NCI-H2196 (cell line): Measurements from ENCODE around the gene RAB34.
"Not testable (repeated sequence)": the region's sequence is repeated elsewhere in the genome, so short reads cannot be mapped to it uniquely, and the experiment has no call there.

Source experiments
- DNase-seq: peaks from one replicate; lab custom pipeline; 2025; ENCODE audit not compliant: unreplicated experiment; lab: John Stamatoyannopoulos, UW

The RAB34 gene

DNA sequence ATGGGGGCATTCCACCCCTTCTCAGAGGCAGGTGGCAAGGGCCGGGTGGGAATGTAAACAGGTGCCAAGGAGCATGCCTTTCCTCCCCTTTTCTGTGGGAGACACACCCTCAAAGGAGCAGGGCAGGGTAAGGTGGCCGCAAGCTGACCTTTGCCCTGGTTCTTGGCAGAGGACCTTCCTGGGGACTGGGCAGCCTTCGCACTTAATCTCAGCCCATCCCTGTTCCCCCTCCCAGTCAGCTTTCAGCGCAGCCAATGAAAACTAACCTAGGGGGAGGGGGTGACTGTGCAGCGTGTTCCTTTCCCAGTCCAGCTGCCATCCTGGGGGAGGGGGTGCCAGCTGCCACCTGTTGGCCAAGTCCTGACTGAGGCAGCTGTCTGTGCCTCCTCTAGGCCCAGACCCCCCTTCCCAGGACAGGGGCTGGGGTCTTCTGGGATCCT is 29.0 kb upstream of the RAB34 start:
- peak; percentile 76 for DNase-seq

DNA sequence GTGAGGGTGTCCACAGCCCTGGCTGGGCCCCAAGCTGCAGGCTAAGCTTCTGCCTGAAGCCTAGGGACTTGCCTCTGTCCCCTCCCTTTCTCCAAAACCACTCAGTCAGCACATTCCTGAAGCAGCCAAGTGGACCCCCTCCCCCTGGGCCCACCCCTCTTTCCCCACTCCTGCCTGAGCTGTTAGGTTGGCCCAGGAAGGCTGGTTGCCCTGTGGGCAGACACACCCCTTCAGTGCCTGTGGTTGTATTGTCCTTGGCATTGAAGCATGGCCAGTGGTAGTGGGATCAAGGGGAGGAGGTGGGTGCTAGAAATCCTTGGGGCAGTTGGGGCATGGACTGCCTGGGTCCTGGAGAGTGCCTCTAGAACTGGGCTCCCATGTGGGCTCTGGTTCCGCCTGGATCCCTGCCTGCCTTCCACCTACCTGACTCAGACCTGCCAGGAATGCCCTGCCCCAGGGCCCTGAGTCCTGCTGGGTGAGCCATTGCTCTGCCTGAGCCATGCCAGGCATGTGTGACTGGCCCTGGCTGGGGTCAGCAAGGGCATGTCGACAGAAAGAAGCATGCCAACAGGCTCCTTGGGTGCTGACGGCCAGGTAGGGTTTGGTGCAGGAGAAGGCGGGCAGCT is 28.2 kb upstream of the RAB34 start:
- no peak for DNase-seq

DNA sequence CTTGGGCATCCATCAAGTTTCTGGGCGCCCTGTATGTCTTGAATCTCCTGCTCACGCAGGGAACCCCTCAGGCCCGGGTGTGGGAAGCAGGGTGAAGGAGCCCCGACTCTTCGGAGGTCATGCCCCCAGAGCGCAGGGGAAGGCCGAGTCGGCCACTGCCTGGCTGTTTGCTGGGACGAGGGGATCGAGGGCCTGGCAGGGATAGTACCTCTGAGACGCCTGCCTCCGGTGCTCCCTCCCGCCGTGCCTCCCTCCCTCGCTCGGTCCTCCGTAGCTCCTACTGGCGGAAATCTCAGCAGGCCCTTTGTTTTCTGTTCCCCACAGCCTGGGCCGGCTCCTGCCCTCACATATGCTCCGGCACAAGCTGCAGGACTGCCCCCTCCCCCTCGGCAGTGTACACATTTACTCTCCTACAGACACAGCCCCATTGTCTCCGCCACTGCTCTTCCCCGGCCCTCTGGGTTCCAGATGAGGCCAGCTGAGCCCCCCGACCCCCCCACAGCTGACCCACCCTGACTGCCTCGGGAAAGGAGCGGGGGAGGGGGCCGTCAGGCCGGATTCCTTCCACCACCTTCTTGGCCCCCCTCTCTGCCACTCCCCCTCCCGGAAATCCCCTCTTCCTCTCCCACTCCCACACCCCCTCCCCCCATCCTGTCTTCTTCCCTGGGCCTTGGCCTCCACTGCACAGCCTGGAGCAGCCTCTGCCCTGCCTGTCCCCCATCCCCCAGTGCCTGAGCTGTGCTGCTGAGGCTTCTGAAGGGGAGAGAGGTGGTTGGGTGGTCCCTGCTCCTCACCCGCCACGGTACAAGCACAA is 27.5 kb upstream of the RAB34 start:
- DNase-seq, result no peak

DNA sequence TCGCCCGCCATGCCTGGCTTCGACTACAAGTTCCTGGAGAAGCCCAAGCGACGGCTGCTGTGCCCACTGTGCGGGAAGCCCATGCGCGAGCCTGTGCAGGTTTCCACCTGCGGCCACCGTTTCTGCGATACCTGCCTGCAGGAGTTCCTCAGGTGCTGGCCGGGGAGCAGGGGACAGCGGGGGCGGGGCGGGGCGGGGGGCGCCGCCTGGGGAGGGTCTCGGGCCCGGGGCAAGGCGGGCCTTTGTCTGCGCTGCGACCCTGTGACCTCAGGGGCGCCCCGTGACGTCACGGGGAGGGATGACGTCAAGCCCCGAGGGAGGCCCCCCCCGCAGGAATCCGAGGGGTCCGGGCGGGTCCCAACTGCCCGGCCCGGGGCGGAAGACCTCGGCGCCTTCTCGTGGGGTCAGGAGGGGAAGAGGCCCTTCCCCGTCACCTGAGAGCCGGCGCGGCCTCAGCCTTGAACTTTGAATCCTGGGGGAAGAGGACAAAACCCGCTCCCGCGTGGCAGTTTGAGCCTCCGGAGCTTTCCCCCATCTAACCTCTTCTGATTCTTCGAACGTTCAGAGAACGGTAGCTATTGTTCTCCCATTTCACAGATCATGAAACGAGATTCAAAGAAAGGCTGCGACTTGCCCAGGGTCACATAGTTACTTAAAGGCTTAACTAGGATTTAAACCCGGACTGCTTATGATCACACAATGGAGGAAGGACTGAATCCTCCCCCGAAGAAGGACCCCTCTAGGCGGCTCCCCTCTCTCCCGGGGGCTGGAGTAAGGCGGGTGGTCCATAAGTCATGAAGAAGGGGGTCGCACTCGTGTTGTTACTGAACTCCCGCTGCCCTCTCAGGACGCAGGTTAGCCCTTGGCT is 26.7 kb upstream of the RAB34 start:
- DNase-seq, result peak; percentile 17

DNA sequence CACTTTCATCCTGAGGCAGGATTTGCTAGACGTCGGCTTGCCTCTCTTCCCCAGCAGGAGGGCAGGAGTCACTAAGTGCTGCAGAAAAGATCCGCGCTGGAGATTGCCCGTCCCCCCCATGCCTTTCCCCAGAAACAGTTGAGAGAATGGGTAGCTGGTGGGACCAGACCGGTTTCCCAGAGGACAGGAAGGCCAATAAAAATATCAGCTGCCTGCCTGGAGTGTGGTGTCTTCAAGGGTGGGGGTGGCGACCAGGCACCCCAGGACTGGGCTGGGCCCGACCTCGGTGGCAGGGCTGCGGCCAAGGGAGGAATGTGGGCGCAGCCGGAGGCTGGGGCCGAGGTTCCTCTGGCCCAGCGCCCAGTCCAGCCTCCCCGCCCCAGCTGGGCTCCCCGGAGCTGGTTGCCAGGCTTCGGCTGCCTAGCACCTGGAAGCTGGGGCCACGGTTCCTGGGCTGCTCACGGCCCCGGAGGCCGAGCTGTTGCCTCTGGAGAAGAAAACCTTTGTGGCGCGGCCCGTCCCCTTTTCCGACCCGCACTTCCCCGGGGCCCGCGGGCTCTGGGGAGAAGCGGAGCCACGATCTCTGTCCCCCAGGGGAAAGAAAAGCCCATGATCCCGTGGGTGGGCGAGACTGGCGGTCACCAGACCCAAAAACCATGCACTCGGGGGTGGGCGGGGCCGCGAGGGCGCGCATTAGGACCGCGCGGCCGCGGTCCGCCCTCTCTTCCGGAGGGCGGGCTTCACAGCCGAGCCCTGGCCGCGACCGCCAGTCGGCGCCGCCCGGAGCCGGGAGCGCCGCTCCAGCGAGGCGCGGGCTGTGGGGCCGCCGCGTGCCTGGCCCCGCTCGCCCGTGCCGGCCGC is 25.8 kb upstream of the RAB34 start, which contains the start of gene TRAF4:
Gene TRAF4, plus strand, starts transcription at position 769 of the 861 bp plus-strand sequence. CDS start 102 bp downstream, outside the sequence.
- DNase-seq, result peak; percentile 69

DNA sequence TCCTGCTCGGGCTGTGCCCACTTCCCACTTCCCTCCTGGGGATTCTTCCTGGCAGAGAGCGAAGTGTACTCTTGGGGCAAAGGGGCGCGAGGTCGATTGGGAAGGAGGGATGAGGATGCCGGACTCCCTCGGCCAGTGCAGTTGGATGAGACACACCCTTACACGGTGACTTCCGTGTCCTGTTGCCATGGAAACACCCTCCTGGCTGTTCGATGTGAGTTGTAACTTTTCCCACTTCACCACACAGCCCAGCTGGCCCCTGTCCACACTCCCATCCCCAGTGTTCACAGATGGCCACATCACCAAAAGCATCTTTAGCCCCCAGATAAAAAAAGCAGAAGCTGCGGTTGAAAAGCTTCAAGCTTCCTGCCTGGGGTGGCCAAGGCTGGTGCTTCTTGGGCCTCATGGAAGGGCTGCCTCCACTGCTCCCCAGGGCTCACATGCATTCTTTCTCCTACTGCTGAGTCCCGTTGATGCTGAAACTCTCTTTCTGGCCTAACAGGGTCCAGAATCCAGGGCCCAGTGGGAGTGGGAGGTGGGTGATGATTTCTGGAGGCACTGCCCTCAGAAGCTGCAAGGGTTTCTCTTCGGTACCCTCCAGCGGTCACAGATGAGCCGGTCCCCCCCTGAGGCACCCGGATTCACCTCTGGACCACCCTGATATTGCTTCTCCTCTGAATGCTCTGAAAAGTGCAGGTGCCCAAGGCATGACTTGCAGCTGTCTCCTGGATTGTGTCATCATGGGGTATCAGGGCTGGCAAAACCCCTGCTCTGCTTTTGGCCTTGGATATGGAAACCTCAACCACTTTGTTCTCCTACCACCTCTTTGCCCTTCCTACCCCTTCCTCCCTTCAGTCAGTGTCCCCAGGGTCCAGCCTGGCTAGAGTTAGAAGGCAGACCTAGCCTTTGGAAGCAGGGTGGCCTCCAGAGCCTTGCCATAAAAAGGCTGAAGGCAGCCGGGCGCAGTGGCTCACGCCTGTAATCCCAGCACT is 24.0 kb upstream of the RAB34 start:
- DNase-seq, result no peak

DNA sequence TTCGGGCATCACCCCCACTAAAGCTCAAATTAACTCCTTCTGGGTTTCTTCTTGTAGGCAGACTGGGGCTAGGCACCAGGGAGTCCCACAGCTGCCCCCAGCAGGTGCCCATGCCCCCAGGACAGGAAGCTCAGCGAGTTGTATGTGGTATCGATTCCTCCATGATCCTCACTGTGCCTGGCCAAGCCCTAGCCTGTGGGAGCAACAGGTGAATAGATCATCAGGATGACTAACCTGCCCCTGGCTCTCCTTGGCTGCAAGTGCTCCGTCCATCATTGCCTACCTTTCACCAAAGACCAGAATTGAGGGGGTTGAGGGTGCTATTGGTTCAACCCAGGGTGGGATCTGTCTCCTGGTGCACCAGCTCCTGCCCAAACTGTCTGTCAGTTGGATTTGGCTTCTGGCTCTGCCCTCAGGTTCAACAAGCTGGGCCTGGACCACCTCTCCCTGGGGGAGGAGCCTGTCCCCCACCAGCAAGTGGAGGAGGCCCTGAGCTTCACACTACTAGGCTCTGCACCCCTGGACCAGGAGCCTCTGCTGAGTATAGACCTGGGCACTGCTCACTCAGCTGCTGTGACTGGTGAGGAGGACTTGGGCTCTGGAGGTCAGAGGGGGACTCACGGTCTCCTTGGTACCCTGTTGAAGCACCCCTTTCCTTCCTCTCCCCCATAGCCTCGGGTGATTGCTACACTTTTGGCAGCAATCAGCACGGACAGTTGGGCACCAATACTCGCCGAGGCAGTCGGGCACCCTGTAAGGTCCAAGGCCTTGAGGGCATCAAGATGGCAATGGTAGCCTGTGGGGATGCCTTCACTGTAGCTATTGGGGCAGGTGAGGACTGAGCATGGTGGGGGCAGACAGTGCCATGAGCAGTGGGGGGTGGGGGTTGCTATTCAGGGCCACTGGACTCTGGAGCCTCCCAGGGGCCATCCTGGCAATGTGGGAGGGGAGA is 23.0 kb upstream of the RAB34 start:
- no peak for DNase-seq

DNA sequence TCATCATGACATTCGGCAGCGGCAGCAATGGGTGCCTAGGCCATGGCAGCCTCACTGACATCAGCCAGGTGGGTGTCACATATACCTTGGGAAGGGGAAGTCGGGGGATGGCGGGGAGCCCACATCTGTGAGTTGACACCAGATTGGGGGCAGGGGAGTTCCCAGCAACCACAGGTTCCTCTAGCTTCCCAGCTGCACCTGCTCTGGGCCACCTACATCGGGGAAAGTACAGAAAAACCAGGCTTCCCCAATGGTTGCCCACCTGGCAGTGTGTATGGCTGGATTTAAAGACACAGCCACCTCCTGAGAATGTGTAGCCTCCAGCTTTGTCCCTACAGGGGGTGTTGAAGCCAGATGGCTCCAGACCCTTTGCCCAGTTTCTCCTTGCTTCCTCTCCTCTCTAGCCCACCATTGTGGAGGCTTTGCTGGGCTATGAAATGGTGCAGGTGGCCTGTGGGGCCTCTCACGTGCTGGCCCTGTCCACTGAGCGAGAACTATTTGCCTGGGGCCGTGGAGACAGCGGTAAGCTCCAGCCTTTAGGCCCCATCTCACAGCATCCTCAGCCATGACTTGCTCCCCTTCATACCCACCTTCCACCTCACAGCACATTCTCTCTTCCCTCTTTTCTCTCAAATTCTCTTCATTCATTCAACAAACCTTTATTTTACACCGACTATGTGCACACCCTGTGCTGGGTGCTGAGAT is 21.2 kb upstream of the RAB34 start:
- no peak for DNase-seq

DNA sequence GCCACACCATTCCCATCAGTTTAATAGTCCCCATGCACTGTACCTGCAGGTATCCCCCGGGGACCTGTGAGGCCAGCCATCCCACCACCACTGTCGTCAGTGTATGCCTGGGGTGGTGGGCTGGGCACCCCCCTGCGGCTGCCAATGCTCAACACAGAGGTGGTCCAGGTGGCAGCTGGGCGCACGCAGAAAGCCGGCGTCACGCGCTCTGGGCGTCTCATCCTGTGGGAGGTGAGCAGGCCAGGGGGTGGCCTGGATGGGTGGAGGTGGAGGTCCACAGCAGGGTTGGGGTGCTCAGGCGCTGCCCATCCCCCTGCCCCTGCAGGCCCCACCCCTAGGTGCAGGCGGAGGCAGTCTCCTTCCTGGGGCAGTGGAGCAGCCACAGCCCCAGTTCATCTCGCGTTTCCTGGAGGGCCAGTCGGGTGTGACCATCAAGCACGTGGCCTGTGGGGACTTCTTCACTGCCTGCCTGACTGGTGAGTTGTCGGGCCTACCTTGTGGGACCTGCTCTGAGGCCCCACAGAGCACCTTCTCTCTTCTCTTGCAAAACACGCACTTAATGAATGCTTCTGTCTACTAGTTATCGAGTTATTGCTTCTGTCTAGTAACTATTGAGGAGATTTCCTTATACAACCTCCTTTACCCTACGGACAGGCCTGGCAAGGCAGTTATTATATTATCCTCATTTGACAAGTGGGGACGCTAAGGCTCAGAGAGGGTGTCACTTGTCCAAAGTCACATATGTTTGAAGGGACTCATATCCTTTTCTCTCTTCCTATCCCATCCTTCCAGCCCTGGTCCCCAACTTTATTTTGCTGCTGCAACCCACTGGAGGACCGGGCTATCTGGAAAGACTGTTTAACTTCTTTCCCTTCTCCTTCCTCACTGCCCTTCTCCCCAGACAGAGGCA is 20.4 kb upstream of the RAB34 start:
- no peak for DNase-seq

DNA sequence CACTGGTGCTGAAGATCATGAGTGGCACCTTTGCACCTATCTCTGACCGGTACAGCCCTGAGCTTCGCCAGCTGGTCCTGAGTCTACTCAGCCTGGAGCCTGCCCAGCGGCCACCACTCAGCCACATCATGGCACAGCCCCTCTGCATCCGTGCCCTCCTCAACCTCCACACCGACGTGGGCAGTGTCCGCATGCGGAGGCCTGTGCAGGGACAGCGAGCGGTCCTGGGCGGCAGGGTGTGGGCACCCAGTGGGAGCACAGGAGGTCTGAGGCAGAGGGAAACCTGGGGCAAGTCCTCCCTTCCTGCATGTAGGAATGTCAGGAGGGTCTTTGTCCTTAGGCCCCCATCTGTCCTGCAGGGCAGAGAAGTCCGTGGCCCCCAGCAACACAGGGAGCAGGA is 19.6 kb upstream of the RAB34 start:
- no peak for DNase-seq

DNA sequence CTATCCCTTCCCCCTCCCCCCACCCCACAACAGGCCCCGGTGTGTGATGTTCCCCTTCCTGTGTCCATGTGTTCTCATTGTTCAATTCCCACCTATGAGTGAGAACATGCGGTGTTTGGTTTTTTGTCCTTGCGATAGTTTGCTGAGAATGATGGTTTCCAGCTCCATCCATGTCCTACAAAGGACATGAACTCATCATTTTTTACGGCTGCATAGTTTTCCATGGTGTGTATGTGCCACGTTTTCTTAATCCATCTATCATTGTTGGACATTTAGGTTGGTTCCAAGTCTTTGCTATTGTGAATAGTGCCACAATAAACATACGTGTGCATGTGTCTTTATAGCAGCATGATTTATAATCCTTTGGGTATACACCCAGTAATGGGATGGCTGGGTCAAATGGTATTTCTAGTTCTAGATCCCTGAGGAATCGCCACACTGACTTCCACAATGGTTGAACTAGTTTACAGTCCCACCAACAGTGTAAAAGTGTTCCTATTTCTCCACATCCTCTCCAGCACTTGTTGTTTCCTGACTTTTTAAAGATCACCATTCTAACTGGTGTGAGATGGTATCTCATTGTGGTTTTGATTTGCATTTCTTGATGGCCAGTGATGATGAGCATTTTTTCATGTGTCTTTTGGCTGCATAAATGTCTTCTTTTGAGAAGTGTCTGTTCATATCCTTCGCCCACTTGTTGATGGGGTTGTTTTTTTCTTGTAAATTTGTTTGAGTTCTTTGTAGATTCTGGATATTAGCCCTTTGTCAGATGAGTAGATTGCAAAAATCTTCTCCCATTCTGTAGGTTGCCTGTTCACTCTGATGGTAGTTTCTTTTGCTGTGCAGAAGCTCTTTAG is 18.5 kb upstream of the RAB34 start:
- DNase-seq, result not testable (repeated sequence)

DNA sequence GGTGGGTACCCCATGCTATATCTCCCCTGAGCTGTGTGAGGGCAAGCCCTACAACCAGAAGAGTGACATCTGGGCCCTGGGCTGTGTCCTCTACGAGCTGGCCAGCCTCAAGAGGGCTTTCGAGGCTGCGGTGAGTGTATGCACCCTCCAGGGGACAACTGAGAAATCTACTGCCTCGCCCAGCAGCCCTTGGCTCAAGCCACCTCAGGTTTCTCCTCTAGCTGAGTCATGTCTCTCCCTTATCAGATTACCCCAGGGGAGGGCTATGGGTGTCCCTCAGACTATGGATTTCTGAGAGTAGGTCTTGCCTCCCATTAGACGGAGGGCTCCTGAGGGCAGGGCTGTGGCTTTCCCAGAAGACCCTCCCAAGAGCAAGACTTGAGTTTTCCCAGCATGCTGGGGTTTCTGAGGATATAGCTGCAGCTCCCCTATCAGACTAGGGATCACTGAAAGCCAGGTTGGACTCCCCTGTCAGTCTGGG is 17.6 kb upstream of the RAB34 start:
- peak; percentile 6 for DNase-seq

DNA sequence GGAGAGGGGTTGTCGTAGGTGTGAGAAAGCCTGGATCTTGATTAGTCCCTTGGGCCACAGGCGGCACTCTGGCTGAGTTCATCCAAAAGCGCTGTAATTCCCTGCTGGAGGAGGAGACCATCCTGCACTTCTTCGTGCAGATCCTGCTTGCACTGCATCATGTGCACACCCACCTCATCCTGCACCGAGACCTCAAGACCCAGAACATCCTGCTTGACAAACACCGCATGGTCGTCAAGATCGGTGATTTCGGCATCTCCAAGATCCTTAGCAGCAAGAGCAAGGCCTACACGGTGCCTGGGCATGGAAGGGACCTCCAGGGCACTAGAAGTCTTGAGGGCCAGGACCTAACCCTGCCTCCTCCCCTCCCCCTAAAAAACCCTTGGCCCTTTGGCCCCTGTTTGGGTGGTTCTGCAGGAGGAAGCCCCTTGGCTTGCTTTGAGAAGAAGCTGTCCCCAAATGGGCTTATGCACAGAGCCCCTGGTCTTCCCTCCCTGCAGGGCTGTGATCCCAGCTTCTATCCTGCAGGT is 17.1 kb upstream of the RAB34 start:
- DNase-seq, result no peak

DNA sequence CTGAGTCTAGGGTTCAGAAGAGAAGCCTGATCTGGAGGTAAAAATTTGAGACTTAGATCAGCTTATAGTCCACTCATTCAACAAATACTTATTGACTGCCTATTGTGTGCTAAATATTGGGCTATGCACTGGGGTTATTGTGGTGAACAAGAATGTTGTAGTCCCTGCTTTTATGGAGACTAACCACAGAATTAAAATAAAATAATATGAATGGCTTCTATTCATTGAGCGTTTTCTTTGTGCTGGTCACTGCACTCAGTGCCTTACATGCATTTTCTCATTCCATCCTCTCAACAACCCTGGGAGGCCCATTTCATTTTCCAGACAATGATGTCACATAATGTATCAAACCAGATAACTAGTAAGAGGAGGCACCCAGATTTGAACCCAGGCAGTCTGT is 15.7 kb upstream of the RAB34 start:
- no peak for DNase-seq

DNA sequence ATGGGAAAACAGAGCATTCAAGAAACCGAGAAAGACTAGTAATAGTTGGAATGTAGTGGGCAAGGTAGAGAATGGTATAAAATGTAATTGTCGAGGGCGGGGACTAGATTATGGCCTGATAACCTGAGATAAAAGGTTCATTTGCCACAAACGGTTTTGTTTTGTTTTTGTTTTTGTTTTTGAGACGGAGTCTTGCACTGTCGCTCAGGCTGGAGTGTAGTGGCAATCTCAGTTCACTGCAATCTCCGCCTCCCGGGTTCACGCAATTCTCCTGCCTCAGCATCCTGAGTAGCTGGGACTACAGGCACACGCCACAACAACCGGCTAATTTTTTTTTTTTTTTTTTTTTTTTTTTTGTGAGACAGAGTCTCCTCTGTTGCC is 12.3 kb upstream of the RAB34 start:
- no peak for DNase-seq
